Measurements from ENCODE around the gene ADAMTS15.

GRCh38 chr11:130454491-130455252 is 6.2 kb downstream of the ADAMTS15 start:
- TF ChIP-seq POLR2A (IDR thresholded peaks at IDR 0.05) (no peak), POLR2AphosphoS5 (IDR thresholded peaks at IDR 0.05) (no peak), CTCF (IDR thresholded peaks at IDR 0.05) (no peak), EP300 (IDR thresholded peaks at IDR 0.05) (no peak)

All from upper lobe of left lung (tissue), 4 donors.